ENCODE data around the gene BMP5. TPM values are rescaled to one million over a fixed set of nuclear protein-coding genes. Genes with fewer than 3 reads are reported as not detected.

BMP5 gene
- total and polyA plus RNA-seq, 10 of the 15 experiments (the other 5 are each of a cell fraction or from before 2014, with no cell fraction given): not detected

- H3K27me3 ChIP-seq (replicated peaks in 1 of 2; ENCODE audit: control insufficient read depth in 2 of 2, insufficient read depth in 2 of 2, low read length in 1 of 2): no peaks in the 10 kb centered on the region
- ChIA-PET POLR2A (no interaction called here), CTCF (no interaction called here), SMC1A (ENCODE audit: uncharacterized antibody, unreplicated experiment) (no interaction called here), RAD21 (ENCODE audit: unreplicated experiment) (no interaction called here)
- H3K9ac ChIP-seq (ENCODE audit: control insufficient read depth, insufficient read depth, low read length): no peak overlapping the region
- H3K36me3 ChIP-seq (ENCODE audit: control insufficient read depth in 2 of 2, insufficient read depth in 2 of 2, low read length in 1 of 2): no peaks in the 10 kb centered on the region
- ATAC-seq (no peak), FAIRE-seq (no peak), DNase-seq (ENCODE audit: low read depth, low spot score) (no peak)
- H3K9me3 ChIP-seq (replicated peaks; ENCODE audit: control insufficient read depth, insufficient read depth, low read length): no peaks in the 10 kb centered on the region
- H4K20me1 ChIP-seq (ENCODE audit: control insufficient read depth, insufficient read depth): no peaks in the 10 kb centered on the region
- intact Hi-C loops (cut with micrococcal nuclease; ENCODE audit: unreplicated experiment): no loop called here
- no peaks in the 10 kb centered on the region for H3K4me1 ChIP-seq (ENCODE audit: control insufficient read depth, insufficient read depth, low read length)
- no peak overlapping the region for H2AFZ ChIP-seq (ENCODE audit: control insufficient read depth, low read depth, low read length)
- in situ Hi-C loops (cut with MboI): no loop called here
- no peak overlapping the region for H3K4me3 ChIP-seq
- BruUV-seq (replicated peaks): no TSS peak
- TF ChIP-seq TAF1 (IDR thresholded peaks at IDR 0.05; ENCODE audit: borderline replicate concordance, low read depth, low read length): no peak
- TF ChIP-seq TARDBP (IDR thresholded peaks at IDR 0.05; ENCODE audit: borderline replicate concordance): no peak
- TF ChIP-seq CREM (IDR thresholded peaks at IDR 0.05; ENCODE audit: low read depth): no peak
- TF ChIP-seq HDAC2 (IDR thresholded peaks at IDR 0.05): no peak
- TF ChIP-seq SMC3 (IDR thresholded peaks at IDR 0.05; ENCODE audit: borderline replicate concordance, low read length): no peak
- H3K27ac ChIP-seq (ENCODE audit: control insufficient read depth, insufficient read depth): no peak overlapping the region
- whole genome bisulfite sequencing (ENCODE audit: insufficient coverage, insufficient replicate concordance, low lambda C conversion rate, missing lambda C conversion rate): 0% methylated on average over 4 of the region's 4 CpGs
- H3K79me2 ChIP-seq (ENCODE audit: control insufficient read depth, insufficient read depth, low read length): no peaks in the 10 kb centered on the region
- no peak overlapping the region for H3K4me2 ChIP-seq (ENCODE audit: control insufficient read depth, insufficient read depth)
Observed at GRCh38 chr6:55748880-55749279, 126.5 kb downstream of the BMP5 start.

GRCh38 chr6:55746473-55746872 is 128.9 kb downstream of the BMP5 start:
- no peaks in the 10 kb centered on the region for H3K4me1 ChIP-seq (ENCODE audit: control insufficient read depth, insufficient read depth, low read length)
- H3K9me3 ChIP-seq (replicated peaks; ENCODE audit: control insufficient read depth, insufficient read depth, low read length): no peaks in the 10 kb centered on the region
- no peaks in the 10 kb centered on the region for H4K20me1 ChIP-seq (ENCODE audit: control insufficient read depth, insufficient read depth)
- H3K4me2 ChIP-seq (ENCODE audit: control insufficient read depth, insufficient read depth): no peak overlapping the region
- ATAC-seq: no peak
- POLR2A ChIA-PET: no interaction called here
- H3K9ac ChIP-seq (ENCODE audit: control insufficient read depth, insufficient read depth, low read length): no peak overlapping the region
- no TSS peak for BruUV-seq (replicated peaks)
- RAD21 ChIA-PET (ENCODE audit: unreplicated experiment): no interaction called here
- H2AFZ ChIP-seq (ENCODE audit: control insufficient read depth, low read depth, low read length): no peak overlapping the region
- no peak for DNase-seq (ENCODE audit: low read depth, low spot score)
- no peak overlapping the region for H3K27ac ChIP-seq (ENCODE audit: control insufficient read depth, insufficient read depth)
- FAIRE-seq: no peak
- no peaks in the 10 kb centered on the region for H3K27me3 ChIP-seq (replicated peaks in 1 of 2; ENCODE audit: control insufficient read depth in 2 of 2, insufficient read depth in 2 of 2, low read length in 1 of 2)
- H3K4me3 ChIP-seq: no peak overlapping the region
- WGBS (ENCODE audit: insufficient coverage, insufficient replicate concordance, low lambda C conversion rate, missing lambda C conversion rate): 5% methylated on average over 1 of the region's 1 CpG
- H3K79me2 ChIP-seq (ENCODE audit: control insufficient read depth, insufficient read depth, low read length): no peaks in the 10 kb centered on the region
- intact Hi-C loops (cut with micrococcal nuclease; ENCODE audit: unreplicated experiment): no loop called here
- CTCF ChIA-PET: no interaction called here
- SMC1A ChIA-PET (ENCODE audit: uncharacterized antibody, unreplicated experiment): no interaction called here
- no peaks in the 10 kb centered on the region for H3K36me3 ChIP-seq (ENCODE audit: control insufficient read depth in 2 of 2, insufficient read depth in 2 of 2, low read length in 1 of 2)
- in situ Hi-C loops (cut with MboI): no loop called here
- no peak for TF ChIP-seq CTCF (IDR thresholded peaks at IDR 0.05 in 2 of 3, conservative IDR thresholded peaks at IDR 0.05 in 1 of 3; ENCODE audit: control insufficient read depth in 2 of 3, extremely low read depth in 1 of 3, insufficient read depth in 1 of 3, low read depth in 3 of 3, low read length in 3 of 3)
- no peak for TF ChIP-seq NFIC (IDR thresholded peaks at IDR 0.05; ENCODE audit: low read depth, low read length)
- TF ChIP-seq ATF2 (IDR thresholded peaks at IDR 0.05; ENCODE audit: low read length): no peak
- no peak for TF ChIP-seq TAF1 (IDR thresholded peaks at IDR 0.05; ENCODE audit: borderline replicate concordance, low read depth, low read length)
- no peak for TF ChIP-seq ZNF687 (IDR thresholded peaks at IDR 0.05)

Data from GM12878 (cell line).